Stimulated activated CD4-positive, alpha-beta T cell treated with anti-CD3 and anti-CD28 coated beads, Interleukin-4, amount 100 ng/mL, for 4 hours (primary cell): ENCODE measurements around the gene HEMK1.
A peak's percentile ranks its signal among the peaks of the same experiment; 100 is the strongest.

Experiments used
- DNase-seq, 2 experiments: peaks; one replicate each; pipeline ENCODE4 v3.0.0-alpha.2; 2020

The HEMK1 gene

GRCh38 chr3:50568947-50569749, at the start of gene HEMK1:
HEMK1 (plus strand) TSS chr3:50569522; CDS start chr3:50571105, 1,583 bp downstream.
- DNase-seq = peak; percentile 90 to 92

GRCh38 chr3:50520849-50521248, 48.5 kb upstream of the HEMK1 start:
- DNase-seq = no peak

- DNase-seq = no peak
Measured at GRCh38 chr3:50521572-50521971, 47.8 kb upstream of the HEMK1 start.

GRCh38 chr3:50523279-50523811, 46.0 kb upstream of the HEMK1 start:
- no peak for DNase-seq

- DNase-seq = no peak
Measured at GRCh38 chr3:50524746-50525145, 44.6 kb upstream of the HEMK1 start.

GRCh38 chr3:50525191-50525910, 44.0 kb upstream of the HEMK1 start:
- DNase-seq = no peak

GRCh38 chr3:50525987-50526386, 43.3 kb upstream of the HEMK1 start:
- DNase-seq = peak; percentile 32 to 52

- no peak for DNase-seq
Measured at GRCh38 chr3:50530001-50530970, 39.0 kb upstream of the HEMK1 start.

GRCh38 chr3:50531201-50531600, 38.1 kb upstream of the HEMK1 start:
- no peak for DNase-seq

GRCh38 chr3:50532062-50532705, 37.1 kb upstream of the HEMK1 start:
- DNase-seq = no peak

GRCh38 chr3:50533316-50533715, 36.0 kb upstream of the HEMK1 start:
- no peak for DNase-seq

- DNase-seq = no peak
Measured at GRCh38 chr3:50533807-50534461, 35.4 kb upstream of the HEMK1 start.

- no peak for DNase-seq
Measured at GRCh38 chr3:50534681-50535330, 34.5 kb upstream of the HEMK1 start.

- DNase-seq = no peak
Measured at GRCh38 chr3:50536471-50537180, 32.7 kb upstream of the HEMK1 start.

- no peak for DNase-seq
Measured at GRCh38 chr3:50537421-50538129, 31.7 kb upstream of the HEMK1 start.

- DNase-seq = no peak
Measured at GRCh38 chr3:50539356-50540286, 29.7 kb upstream of the HEMK1 start.

- peak; percentile 39 to 56 for DNase-seq
Measured at GRCh38 chr3:50542177-50543034, 26.9 kb upstream of the HEMK1 start.

- DNase-seq = no peak
Measured at GRCh38 chr3:50545781-50546180, 23.5 kb upstream of the HEMK1 start.
